Neural cell (in vitro differentiated cells): ENCODE measurements around the gene SNCB. TPM values are rescaled to one million over a fixed set of nuclear protein-coding genes. Genes with fewer than 3 reads are reported as not detected.

Source experiments
- H2AFZ ChIP-seq: fragments of 200-600, 300-800 bp; sonication (generic), shearing (Covaris generic); 2 replicates; pipeline ENCODE4 v1.6.0; 2014; ENCODE audit warnings: low read depth, mild to moderate bottlenecking, antibody characterized with exemption, low read length, moderate library complexity
- H3F3A ChIP-seq: fragments of 200-600 bp; shearing (Covaris generic); 2 replicates; pipeline ENCODE4 v1.6.1; 2016; ENCODE audit warnings: mild to moderate bottlenecking, moderate library complexity, mixed read lengths, antibody characterized with exemption, low read length; ENCODE audit not compliant: insufficient read depth, poor library complexity, severe bottlenecking
- H3K27ac ChIP-seq: fragments of 200-600, 300-800 bp; sonication (generic), shearing (Covaris generic); 2 replicates; pipeline ENCODE4 v1.5.1; 2014; ENCODE audit warnings: mild to moderate bottlenecking, low read length, moderate library complexity
- H3K27me3 ChIP-seq: fragments of 300-800, 200-600 bp; sonication (generic), shearing (Covaris generic); 2 replicates; pipeline ENCODE4 v1.6.0; 2014; ENCODE audit warnings: mild to moderate bottlenecking, low read depth, low read length, moderate library complexity; ENCODE audit not compliant: insufficient read depth
- H3K36me3 ChIP-seq: fragments of 300-800, 200-600 bp; sonication (generic), shearing (Covaris generic); 2 replicates; pipeline ENCODE4 v1.5.1; 2014; ENCODE audit warnings: mild to moderate bottlenecking, antibody characterized with exemption, low read length, moderate library complexity; ENCODE audit not compliant: insufficient read depth
- H3K4me2 ChIP-seq: fragments of 300-800, 200-600 bp; sonication (generic), shearing (Covaris generic); 2 replicates; pipeline ENCODE4 v1.6.0; 2014; ENCODE audit warnings: mild to moderate bottlenecking, low read length
- H3K4me3 ChIP-seq: fragments of 300-800, 200-600 bp; sonication (generic), shearing (Covaris generic); 2 replicates; pipeline ENCODE4 v1.5.1; 2014; ENCODE audit warnings: mild to moderate bottlenecking, low read length, moderate library complexity
- H3K79me2 ChIP-seq: fragments of 200-600 bp; shearing (Covaris generic); replicated peaks from 2 replicates; pipeline ENCODE4 v1.6.0; 2014; ENCODE audit warnings: mild to moderate bottlenecking, low read length, moderate library complexity; ENCODE audit not compliant: insufficient read depth
- H3K9ac ChIP-seq: fragments of 300-800, 200-600 bp; sonication (generic), shearing (Covaris generic); 2 replicates; pipeline ENCODE4 v1.6.1; 2016; ENCODE audit warnings: mild to moderate bottlenecking, low read length, mixed read lengths
- H3K9me2 ChIP-seq: fragments of 200-600 bp; shearing (Covaris generic); 2 replicates; pipeline ENCODE4 v1.6.1; 2016; ENCODE audit warnings: mild to moderate bottlenecking, low read length, mixed read lengths; ENCODE audit not compliant: insufficient read depth
- H3K9me3 ChIP-seq: fragments of 200-600, 300-800 bp; sonication (generic), shearing (Covaris generic); 2 replicates; pipeline ENCODE4 v1.6.1; 2016; ENCODE audit warnings: mild to moderate bottlenecking, mixed run types, low read length, moderate library complexity, mixed read lengths
- H4K20me1 ChIP-seq: fragments of 200-600 bp; shearing (Covaris generic); 2 replicates; pipeline ENCODE4 v1.6.1; 2016; ENCODE audit warnings: mild to moderate bottlenecking, mixed run types; ENCODE audit not compliant: insufficient read depth
- EZH2 ChIP-seq: fragments of 200-600, 300-800 bp; shearing (Covaris generic), sonication (generic); IDR thresholded peaks from 2 replicates; pipeline ENCODE4 v1.6.1; 2014; ENCODE audit warnings: antibody characterized with exemption, low read length, borderline replicate concordance, mild to moderate bottlenecking; ENCODE audit not compliant: insufficient read depth, poor library complexity, severe bottlenecking
- MXI1 ChIP-seq: fragments of 450-650 bp; conservative IDR thresholded peaks from 2 replicates; pipeline ENCODE4 v1.6.1; 2014; ENCODE audit warnings: antibody characterized with exemption, mild to moderate bottlenecking; ENCODE audit not compliant: poor library complexity, severe bottlenecking
- POLR2AphosphoS5 ChIP-seq: IDR thresholded peaks from 2 replicates; pipeline ENCODE4 v1.6.1; 2012
- RAD21 ChIP-seq: fragments of 450-650 bp; conservative IDR thresholded peaks from 2 replicates; pipeline ENCODE4 v1.6.1; 2014; ENCODE audit warnings: antibody characterized with exemption, mild to moderate bottlenecking, moderate library complexity
- SMC3 ChIP-seq: fragments of 450-650 bp; conservative IDR thresholded peaks from 2 replicates; pipeline ENCODE4 v1.6.1; 2014; ENCODE audit warnings: antibody characterized with exemption, mild to moderate bottlenecking, moderate library complexity; ENCODE audit not compliant: poor library complexity
- TAF1 ChIP-seq: IDR thresholded peaks from 2 replicates; pipeline ENCODE4 v1.6.1; 2012; ENCODE audit warnings: low read depth
- polyA plus RNA-seq: library from polyadenylated mRNA; depleted of rRNA; stranded (reverse); fragments of >200 nt; gene quantifications from 2 replicates; pipeline ENCODE4 v1.2.3, GENCODE V29; 2014
- TF ChIP-seq, protein P1 (sequence below): fragments of 450-650 bp; IDR thresholded peaks from 2 replicates; pipeline ENCODE4 v1.5.1; 2014; ENCODE audit warnings: antibody characterized with exemption, mild to moderate bottlenecking, moderate library complexity; ENCODE audit not compliant: poor library complexity, severe bottlenecking
- TF ChIP-seq, protein P2 (sequence below): IDR thresholded peaks from 2 replicates; pipeline ENCODE4 v1.6.1; 2012; ENCODE audit warnings: borderline replicate concordance

Gene SNCB
- polyA plus RNA-seq, 1 donor from 2014 or later, result 10.1 TPM

DNA sequence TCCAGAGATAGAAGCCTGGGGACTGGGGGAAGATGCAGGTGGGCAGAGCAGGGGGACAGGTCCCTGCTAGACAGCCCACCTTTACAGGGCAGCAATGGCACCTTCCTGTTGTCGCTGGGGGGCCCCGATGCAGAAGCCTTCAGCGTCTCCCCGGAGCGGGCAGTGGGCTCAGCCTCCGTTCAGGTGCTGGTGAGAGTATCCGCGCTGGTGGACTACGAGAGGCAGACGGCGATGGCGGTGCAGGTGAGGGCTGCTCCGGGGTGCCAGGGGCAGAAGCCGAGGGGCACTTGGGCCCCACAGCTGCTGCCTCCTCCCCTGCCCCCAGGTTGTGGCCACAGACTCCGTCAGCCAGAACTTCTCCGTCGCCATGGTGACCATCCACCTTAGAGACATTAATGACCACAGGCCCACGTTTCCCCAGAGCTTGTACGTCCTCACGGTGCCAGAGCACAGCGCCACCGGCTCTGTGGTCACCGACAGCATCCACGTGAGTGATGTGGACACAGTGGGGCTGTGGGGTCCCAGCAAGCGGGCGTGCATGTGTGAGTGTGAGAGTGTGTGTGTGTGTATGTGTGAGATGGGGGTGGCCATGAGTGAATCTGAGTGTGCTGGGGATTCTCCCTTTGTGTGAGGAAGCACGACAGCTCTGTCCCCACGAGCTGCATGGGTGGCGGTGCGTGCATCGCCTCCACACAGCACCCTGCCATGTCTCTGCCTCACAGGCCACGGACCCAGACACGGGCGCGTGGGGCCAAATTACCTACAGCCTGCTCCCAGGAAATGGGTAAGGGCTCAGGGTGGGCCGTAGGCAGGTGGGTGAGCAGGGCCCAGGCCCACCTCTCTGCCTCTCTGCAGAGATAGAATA is 52.8 kb downstream of the SNCB start:
- Histone ChIP-seq H3K9ac (no peak overlapping the region), H3K9me3 (no peaks in the 10 kb centered on the region), H3K36me3 (no peaks in the 10 kb centered on the region), H3K9me2 (no peaks in the 10 kb centered on the region), H3F3A (no peaks in the 10 kb centered on the region), H3K27ac (peak overlapping the region; percentile 12), H2AFZ (no peak overlapping the region), H4K20me1 (no peaks in the 10 kb centered on the region), H3K4me3 (no peak overlapping the region), H3K4me2 (no peak overlapping the region), H3K79me2 (no peaks in the 10 kb centered on the region), H3K27me3 (no peaks in the 10 kb centered on the region)
- peak; percentile 43 for TF ChIP-seq POLR2AphosphoS5
- TF ChIP-seq MXI1, result no peak

DNA sequence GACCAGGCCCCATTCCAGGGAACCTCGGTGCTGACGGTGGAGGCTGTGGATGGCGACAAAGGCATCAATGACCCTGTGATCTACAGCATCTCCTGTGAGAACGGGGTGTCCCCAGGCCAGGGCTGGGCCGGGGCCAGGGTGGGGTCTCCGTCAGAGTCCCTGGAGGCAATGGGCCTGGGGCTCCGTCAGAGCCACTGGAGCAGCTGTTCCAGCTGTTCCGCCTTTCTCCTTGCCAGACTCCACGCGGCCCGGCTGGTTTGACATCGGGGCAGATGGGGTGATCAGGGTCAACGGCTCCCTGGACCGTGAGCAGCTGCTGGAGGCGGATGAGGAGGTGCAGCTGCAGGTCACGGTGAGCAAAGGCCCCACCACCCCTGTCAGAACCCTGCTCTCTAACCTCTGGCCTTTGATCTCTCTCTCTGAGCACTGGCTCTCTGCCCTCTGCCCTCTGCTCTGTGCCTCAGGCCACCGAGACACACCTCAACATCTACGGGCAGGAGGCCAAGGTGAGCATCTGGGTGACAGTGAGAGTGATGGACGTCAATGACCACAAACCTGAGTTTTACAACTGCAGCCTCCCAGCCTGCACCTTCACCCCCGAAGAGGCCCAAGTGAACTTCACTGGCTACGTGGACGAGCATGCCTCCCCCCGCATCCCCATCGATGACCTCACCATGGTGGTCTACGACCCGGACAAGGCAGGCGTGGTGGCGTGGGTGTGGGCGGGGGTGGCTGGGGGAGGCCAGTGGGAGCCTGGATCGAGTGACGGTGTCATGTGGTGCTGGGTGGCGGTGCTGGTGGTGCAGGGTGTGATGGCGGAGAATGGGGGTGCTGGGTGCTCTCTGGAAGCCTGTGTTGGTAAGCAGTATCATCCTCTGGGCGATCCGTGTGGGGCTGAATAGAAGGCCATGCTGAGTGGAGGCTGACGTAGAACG is 54.6 kb downstream of the SNCB start:
- Histone ChIP-seq H3K9me3 (no peaks in the 10 kb centered on the region), H3K36me3 (no peaks in the 10 kb centered on the region), H3K79me2 (no peaks in the 10 kb centered on the region), H3K27ac (no peak overlapping the region), H3K4me2 (no peak overlapping the region), H2AFZ (no peak overlapping the region), H3K9ac (no peak overlapping the region), H4K20me1 (no peaks in the 10 kb centered on the region), H3K4me3 (no peak overlapping the region), H3K27me3 (no peaks in the 10 kb centered on the region), H3F3A (no peaks in the 10 kb centered on the region), H3K9me2 (no peaks in the 10 kb centered on the region)
- no peak for TF ChIP-seq TAF1

DNA sequence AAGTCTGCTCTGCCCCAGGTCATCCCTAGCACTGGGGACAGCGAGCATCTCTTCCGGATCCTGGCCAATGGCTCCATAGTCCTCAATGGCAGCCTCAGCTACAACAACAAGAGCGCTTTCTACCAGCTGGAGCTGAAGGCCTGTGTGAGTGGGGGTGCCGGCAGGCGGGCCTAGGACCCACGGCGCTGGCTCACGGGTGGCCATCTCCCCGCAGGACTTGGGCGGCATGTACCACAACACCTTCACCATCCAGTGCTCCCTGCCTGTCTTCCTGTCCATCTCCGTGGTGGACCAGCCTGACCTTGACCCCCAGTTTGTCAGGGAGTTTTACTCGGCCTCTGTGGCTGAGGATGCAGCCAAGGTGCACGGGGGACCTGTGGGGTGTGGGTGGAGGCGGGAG is 55.3 kb downstream of the SNCB start:
- Histone ChIP-seq H3K9ac (no peak overlapping the region), H3K9me3 (no peaks in the 10 kb centered on the region), H2AFZ (no peak overlapping the region), H3K4me3 (no peak overlapping the region), H3K79me2 (no peaks in the 10 kb centered on the region), H3F3A (no peaks in the 10 kb centered on the region), H3K9me2 (no peaks in the 10 kb centered on the region), H3K27me3 (no peaks in the 10 kb centered on the region), H3K4me2 (no peak overlapping the region), H4K20me1 (no peaks in the 10 kb centered on the region), H3K36me3 (no peaks in the 10 kb centered on the region), H3K27ac (no peak overlapping the region)
- TF ChIP-seq, protein P1, sequence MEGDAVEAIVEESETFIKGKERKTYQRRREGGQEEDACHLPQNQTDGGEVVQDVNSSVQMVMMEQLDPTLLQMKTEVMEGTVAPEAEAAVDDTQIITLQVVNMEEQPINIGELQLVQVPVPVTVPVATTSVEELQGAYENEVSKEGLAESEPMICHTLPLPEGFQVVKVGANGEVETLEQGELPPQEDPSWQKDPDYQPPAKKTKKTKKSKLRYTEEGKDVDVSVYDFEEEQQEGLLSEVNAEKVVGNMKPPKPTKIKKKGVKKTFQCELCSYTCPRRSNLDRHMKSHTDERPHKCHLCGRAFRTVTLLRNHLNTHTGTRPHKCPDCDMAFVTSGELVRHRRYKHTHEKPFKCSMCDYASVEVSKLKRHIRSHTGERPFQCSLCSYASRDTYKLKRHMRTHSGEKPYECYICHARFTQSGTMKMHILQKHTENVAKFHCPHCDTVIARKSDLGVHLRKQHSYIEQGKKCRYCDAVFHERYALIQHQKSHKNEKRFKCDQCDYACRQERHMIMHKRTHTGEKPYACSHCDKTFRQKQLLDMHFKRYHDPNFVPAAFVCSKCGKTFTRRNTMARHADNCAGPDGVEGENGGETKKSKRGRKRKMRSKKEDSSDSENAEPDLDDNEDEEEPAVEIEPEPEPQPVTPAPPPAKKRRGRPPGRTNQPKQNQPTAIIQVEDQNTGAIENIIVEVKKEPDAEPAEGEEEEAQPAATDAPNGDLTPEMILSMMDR, result no peak

DNA sequence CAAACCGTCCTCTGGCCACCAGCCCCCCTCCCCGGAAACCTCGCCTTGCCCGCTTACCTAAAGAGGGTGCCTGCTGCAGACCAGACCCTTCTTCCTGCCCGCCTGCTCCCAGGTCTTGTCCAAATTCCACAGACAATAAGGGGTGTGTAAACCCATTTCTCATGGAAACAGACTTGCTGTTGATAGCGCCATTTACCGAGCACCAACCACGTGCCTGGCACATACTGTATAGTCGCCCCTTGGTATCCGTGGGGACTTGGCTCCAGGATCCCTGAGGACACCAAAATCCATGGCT is 56.1 kb downstream of the SNCB start:
- TF ChIP-seq EZH2 (no peak), SMC3 (peak; percentile 40), POLR2AphosphoS5 (no peak), RAD21 (no peak), MXI1 (no peak)
- TF ChIP-seq, protein P1, result no peak
- TF ChIP-seq, protein P2, sequence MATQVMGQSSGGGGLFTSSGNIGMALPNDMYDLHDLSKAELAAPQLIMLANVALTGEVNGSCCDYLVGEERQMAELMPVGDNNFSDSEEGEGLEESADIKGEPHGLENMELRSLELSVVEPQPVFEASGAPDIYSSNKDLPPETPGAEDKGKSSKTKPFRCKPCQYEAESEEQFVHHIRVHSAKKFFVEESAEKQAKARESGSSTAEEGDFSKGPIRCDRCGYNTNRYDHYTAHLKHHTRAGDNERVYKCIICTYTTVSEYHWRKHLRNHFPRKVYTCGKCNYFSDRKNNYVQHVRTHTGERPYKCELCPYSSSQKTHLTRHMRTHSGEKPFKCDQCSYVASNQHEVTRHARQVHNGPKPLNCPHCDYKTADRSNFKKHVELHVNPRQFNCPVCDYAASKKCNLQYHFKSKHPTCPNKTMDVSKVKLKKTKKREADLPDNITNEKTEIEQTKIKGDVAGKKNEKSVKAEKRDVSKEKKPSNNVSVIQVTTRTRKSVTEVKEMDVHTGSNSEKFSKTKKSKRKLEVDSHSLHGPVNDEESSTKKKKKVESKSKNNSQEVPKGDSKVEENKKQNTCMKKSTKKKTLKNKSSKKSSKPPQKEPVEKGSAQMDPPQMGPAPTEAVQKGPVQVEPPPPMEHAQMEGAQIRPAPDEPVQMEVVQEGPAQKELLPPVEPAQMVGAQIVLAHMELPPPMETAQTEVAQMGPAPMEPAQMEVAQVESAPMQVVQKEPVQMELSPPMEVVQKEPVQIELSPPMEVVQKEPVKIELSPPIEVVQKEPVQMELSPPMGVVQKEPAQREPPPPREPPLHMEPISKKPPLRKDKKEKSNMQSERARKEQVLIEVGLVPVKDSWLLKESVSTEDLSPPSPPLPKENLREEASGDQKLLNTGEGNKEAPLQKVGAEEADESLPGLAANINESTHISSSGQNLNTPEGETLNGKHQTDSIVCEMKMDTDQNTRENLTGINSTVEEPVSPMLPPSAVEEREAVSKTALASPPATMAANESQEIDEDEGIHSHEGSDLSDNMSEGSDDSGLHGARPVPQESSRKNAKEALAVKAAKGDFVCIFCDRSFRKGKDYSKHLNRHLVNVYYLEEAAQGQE, result no peak
- no peak overlapping the region for H3K27ac ChIP-seq
- H3K4me3 ChIP-seq, result no peak overlapping the region
- no peaks in the 10 kb centered on the region for H3K9me2 ChIP-seq
- no peak overlapping the region for H3K9ac ChIP-seq
- no peak overlapping the region for H2AFZ ChIP-seq
- H3K27me3 ChIP-seq, result no peaks in the 10 kb centered on the region
- no peaks in the 10 kb centered on the region for H3K79me2 ChIP-seq
- no peak overlapping the region for H3K4me2 ChIP-seq
- H3F3A ChIP-seq, result no peaks in the 10 kb centered on the region
- no peaks in the 10 kb centered on the region for H3K9me3 ChIP-seq
- no peaks in the 10 kb centered on the region for H3K36me3 ChIP-seq
- H4K20me1 ChIP-seq, result no peaks in the 10 kb centered on the region
